Right lobe of liver (tissue), 4 donors: ENCODE measurements around the gene CLNK.

Experiments used
- CTCF ChIP-seq, 4 donors: fragments of 200-600 bp in 3 of 4; fragments of 450-650 bp in 1 of 4; IDR thresholded peaks; one replicate each; pipeline versions ENCODE4 v1.5.1 to v1.8.0; 2016 to 2022; ENCODE audit warnings: antibody characterized with exemption in 4 of 4, mild to moderate bottlenecking in 2 of 4
- POLR2A ChIP-seq: fragments of 450-650 bp; IDR thresholded peaks from one replicate; pipeline ENCODE4 v1.6.1; 2017; ENCODE audit warnings: antibody characterized with exemption, mild to moderate bottlenecking
- donor health status: DM: no; HTN: no; CAD: no.
- donor health status: DM: no; HTN: no; CAD: no.
- donor health status: DM: no; HTN: yes; CAD: no.

- TF ChIP-seq CTCF (IDR thresholded peaks at IDR 0.05), result no peak
- TF ChIP-seq POLR2A, result no peak
These were observed 48.4 kb upstream of the CLNK start for GRCh38 chr4:10732914-10733415.
